Endothelial cell of umbilical vein (primary cell): ENCODE data around the gene ANO6. TPM values are rescaled to one million over a fixed set of nuclear protein-coding genes. Genes with fewer than 3 reads are reported as not detected.
A peak's percentile ranks its signal among the peaks of the same experiment; 100 is the strongest.

ENCODE experiments used
- BruUV-seq: library from RNA; stranded (reverse); fragments of 400-500 nt; replicated peaks from 2 replicates; lab custom pipeline; 2021; lab: Mats Ljungman, UMichigan
- CTCF ChIA-PET: fragments of 300-600, 350-600 bp; sonication (Branson Sonifier 250); formaldehyde crosslinking; loops from one replicate; lab custom pipeline; 2021; ENCODE audit warnings: antibody characterized with exemption, inconsistent platforms; lab: Charles Lee
- POLR2A ChIA-PET: fragments of 300-600, 350-600 bp; sonication (Branson Sonifier 250); formaldehyde crosslinking; loops from one replicate; lab custom pipeline; 2021; ENCODE audit warnings: antibody characterized with exemption, inconsistent platforms; lab: Charles Lee
- DNase-seq: peaks from one replicate; pipeline ENCODE4 v3.0.0-alpha.2; 2011; ENCODE audit warnings: low read depth, low spot score
- FAIRE-seq: peaks from 2 replicates; lab custom pipeline; 2011; peaks lifted over from hg19 to GRCh38; lab: Jason Lieb, UNC
- H2AFZ ChIP-seq: 2 replicates; pipeline ENCODE4 v1.6.0; 2012; ENCODE audit warnings: low read depth, low read length, control low read depth, inconsistent platforms
- H3K27ac ChIP-seq: 2 replicates; pipeline ENCODE4 v1.5.1; 2011; ENCODE audit warnings: low read depth, mild to moderate bottlenecking, control low read depth, low read length, moderate library complexity; ENCODE audit not compliant: insufficient read depth
- H3K27me3 ChIP-seq, 2 experiments: 2 replicates each; pipeline versions ENCODE4 v1.6.0 to v1.6.1; 2011; ENCODE audit warnings: low read length in 2 of 2, mixed read lengths in 1 of 2; ENCODE audit not compliant: control insufficient read depth in 2 of 2, insufficient read depth in 2 of 2
- H3K36me3 ChIP-seq, 2 experiments: 2 replicates in 1 of 2; 3 replicates in 1 of 2; pipeline ENCODE4 v1.5.1; 2011; ENCODE audit warnings: low read length in 2 of 2, mild to moderate bottlenecking in 1 of 2, moderate library complexity in 1 of 2; ENCODE audit not compliant: control insufficient read depth in 2 of 2, insufficient read depth in 2 of 2; ENCODE audit errors: extremely low read depth in 1 of 2
- H3K4me1 ChIP-seq: 3 replicates; pipeline ENCODE4 v1.5.1; 2011; ENCODE audit warnings: mild to moderate bottlenecking, low read length; ENCODE audit not compliant: control insufficient read depth, insufficient read depth; ENCODE audit errors: extremely low read depth
- H3K4me2 ChIP-seq: 2 replicates; pipeline ENCODE4 v1.6.1; 2011; ENCODE audit warnings: low read length, control low read depth, mixed read lengths; ENCODE audit not compliant: insufficient read depth
- H3K4me3 ChIP-seq, 3 experiments: fragments of 200-600 bp in 1 of 3; sonication (generic), shearing (Covaris generic) in 1 of 3; replicated peaks in 1 of 3; 2 replicates each; pipeline ENCODE4 v1.5.1; 2011 to 2016; ENCODE audit warnings: control low read depth in 3 of 3, low read length in 3 of 3, mild to moderate bottlenecking in 2 of 3, inconsistent platforms in 1 of 3, low read depth in 1 of 3, moderate library complexity in 1 of 3; ENCODE audit not compliant: insufficient read depth in 1 of 3
- H3K79me2 ChIP-seq: 2 replicates; pipeline ENCODE4 v1.6.0; 2012; ENCODE audit warnings: low read length, inconsistent platforms; ENCODE audit not compliant: control insufficient read depth, insufficient read depth
- H3K9ac ChIP-seq: replicated peaks from 2 replicates; pipeline ENCODE3; 2011; ENCODE audit warnings: low read length, control low read depth; ENCODE audit not compliant: insufficient read depth; ENCODE audit errors: extremely low read depth
- H3K9me1 ChIP-seq: replicated peaks from 3 replicates; pipeline ENCODE4 v1.6.0; 2011; ENCODE audit warnings: mild to moderate bottlenecking, low read length; ENCODE audit not compliant: control insufficient read depth, insufficient read depth; ENCODE audit errors: extremely low read depth
- H3K9me3 ChIP-seq: replicated peaks from 2 replicates; pipeline ENCODE4 v1.5.1; 2012; ENCODE audit warnings: low read length, inconsistent platforms; ENCODE audit not compliant: control insufficient read depth, insufficient read depth
- H4K20me1 ChIP-seq: replicated peaks from 2 replicates; pipeline ENCODE3; 2011; ENCODE audit warnings: mild to moderate bottlenecking, low read length; ENCODE audit not compliant: control insufficient read depth, insufficient read depth; ENCODE audit errors: extremely low read depth
- EZH2 ChIP-seq: IDR thresholded peaks from 2 replicates; pipeline ENCODE4 v1.6.1; 2012; ENCODE audit warnings: borderline replicate concordance, low read depth, mild to moderate bottlenecking, moderate library complexity, low read length, inconsistent platforms; ENCODE audit not compliant: severe bottlenecking
- FOS ChIP-seq: IDR thresholded peaks from 2 replicates; pipeline ENCODE4 v1.6.1; 2011; ENCODE audit warnings: mild to moderate bottlenecking, low read length, moderate library complexity, borderline replicate concordance; ENCODE audit not compliant: insufficient read depth
- GATA2 ChIP-seq: IDR thresholded peaks from 2 replicates; pipeline ENCODE4 v1.7.0; 2011; ENCODE audit warnings: low read depth, mild to moderate bottlenecking, moderate library complexity, mixed read lengths, low read length; ENCODE audit not compliant: insufficient read length, insufficient read depth
- JUN ChIP-seq: IDR thresholded peaks from 2 replicates; pipeline ENCODE4 v1.6.1; 2011; ENCODE audit warnings: borderline replicate concordance, low read depth; ENCODE audit not compliant: insufficient read length, insufficient read depth
- MYC ChIP-seq: IDR thresholded peaks from one replicate; pipeline ENCODE4 v1.6.1; 2011; ENCODE audit warnings: mild to moderate bottlenecking, low read depth, low read length
- POLR2A ChIP-seq: IDR thresholded peaks from 2 replicates; pipeline ENCODE4 v1.6.1; 2012; ENCODE audit warnings: low read depth, mild to moderate bottlenecking, control low read depth, low read length
- POLR2AphosphoS5 ChIP-seq: IDR thresholded peaks from 2 replicates; pipeline ENCODE4 v1.6.1; 2012; ENCODE audit warnings: low read depth, mild to moderate bottlenecking, control low read depth, low read length, moderate library complexity; ENCODE audit not compliant: insufficient read depth
- dilution Hi-C: fragments of 300-500 bp; cut with MboI; formaldehyde crosslinking; loops from one replicate; pipeline ENCODE4 v1.15.0; 2019; ENCODE audit warnings: low sequenced_read_pairs; ENCODE audit not compliant: extremely low pct_ligation_motif_present
- intact Hi-C: fragments of 100-400 bp; cut with micrococcal nuclease; formaldehyde crosslinking; loops from one replicate; pipeline ENCODE4 v1.10.0; 2022
- polyA plus RNA-seq, 4 experiments: library from polyadenylated mRNA; depleted of rRNA in 3 of 4; stranded (reverse) in 3 of 4; unstranded in 1 of 4; fragments of >200 nt; gene quantifications; 2 replicates each; pipeline versions ENCODE4 v1.2.1 to v1.2.3, GENCODE V29; 2011 to 2012; ENCODE audit warnings: missing spikeins in 1 of 4
- total RNA-seq: library from RNA; stranded (reverse); gene quantifications from 2 replicates; pipeline ENCODE4 v1.2.3, GENCODE V29; 2021
- TF ChIP-seq, protein P1 (sequence below), 2 donors: IDR thresholded peaks; 1 replicate in 1 of 2; 2 replicates in 1 of 2; pipeline ENCODE4 v1.5.1; 2011; ENCODE audit warnings: low read length in 2 of 2, mild to moderate bottlenecking in 2 of 2, moderate library complexity in 2 of 2, control low read depth in 1 of 2, inconsistent platforms in 1 of 2, low read depth in 1 of 2; ENCODE audit not compliant: insufficient read depth in 1 of 2; ENCODE audit errors: extremely low read depth in 1 of 2
- TF ChIP-seq, protein P2 (sequence below): IDR thresholded peaks from 2 replicates; pipeline ENCODE4 v1.6.1; 2011; ENCODE audit not compliant: insufficient read depth, insufficient read length

Gene ANO6
- total and polyA plus RNA-seq, 2 donors (not counting 3 experiments of a cell fraction or from before 2014, with no cell fraction given), result 21.3 to 67.6 TPM

DNA sequence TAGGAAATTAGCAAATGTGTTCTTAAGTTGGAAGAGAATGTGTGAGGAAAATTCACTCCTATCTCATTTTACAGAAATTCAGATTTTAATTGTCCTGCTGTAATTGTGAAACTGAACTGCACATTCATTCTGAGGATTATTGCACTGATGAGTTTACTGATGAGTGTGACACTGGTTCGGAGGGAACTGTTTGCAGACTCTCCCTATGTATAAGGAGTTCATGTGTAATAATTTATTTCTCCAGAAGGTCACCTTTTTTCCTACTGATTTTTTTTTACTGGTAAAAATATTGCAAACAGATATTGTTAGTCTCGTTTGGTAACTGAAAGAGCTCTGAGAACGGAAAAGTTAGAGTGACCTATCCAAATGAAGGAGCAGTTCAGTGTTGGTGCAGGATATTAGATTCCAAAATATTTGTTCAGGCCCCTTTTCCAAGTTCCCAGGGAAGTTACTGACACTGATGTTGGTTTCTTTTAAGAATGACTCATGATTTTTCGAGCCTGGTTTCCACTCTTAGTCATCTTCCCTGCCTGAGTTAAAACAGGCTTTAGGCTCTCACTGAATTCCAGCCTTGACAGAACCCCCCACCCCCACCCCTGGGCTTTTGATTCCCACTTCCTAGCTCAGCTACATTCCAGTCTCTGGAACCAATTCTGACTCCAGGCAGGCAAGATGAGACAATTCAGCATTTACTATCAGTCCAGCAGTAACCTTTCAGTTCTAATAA lies 18.4 kb downstream of the ANO6 start:
- no peaks in the 10 kb centered on the region for H3K27me3 ChIP-seq
- TF ChIP-seq GATA2 (no peak), JUN (peak; percentile 98), MYC (no peak), POLR2A (peak; percentile 34), EZH2 (no peak), FOS (peak; percentile 97), POLR2AphosphoS5 (peak; percentile 81)
- TF ChIP-seq, protein P1, sequence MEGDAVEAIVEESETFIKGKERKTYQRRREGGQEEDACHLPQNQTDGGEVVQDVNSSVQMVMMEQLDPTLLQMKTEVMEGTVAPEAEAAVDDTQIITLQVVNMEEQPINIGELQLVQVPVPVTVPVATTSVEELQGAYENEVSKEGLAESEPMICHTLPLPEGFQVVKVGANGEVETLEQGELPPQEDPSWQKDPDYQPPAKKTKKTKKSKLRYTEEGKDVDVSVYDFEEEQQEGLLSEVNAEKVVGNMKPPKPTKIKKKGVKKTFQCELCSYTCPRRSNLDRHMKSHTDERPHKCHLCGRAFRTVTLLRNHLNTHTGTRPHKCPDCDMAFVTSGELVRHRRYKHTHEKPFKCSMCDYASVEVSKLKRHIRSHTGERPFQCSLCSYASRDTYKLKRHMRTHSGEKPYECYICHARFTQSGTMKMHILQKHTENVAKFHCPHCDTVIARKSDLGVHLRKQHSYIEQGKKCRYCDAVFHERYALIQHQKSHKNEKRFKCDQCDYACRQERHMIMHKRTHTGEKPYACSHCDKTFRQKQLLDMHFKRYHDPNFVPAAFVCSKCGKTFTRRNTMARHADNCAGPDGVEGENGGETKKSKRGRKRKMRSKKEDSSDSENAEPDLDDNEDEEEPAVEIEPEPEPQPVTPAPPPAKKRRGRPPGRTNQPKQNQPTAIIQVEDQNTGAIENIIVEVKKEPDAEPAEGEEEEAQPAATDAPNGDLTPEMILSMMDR (IDR thresholded peaks at IDR 0.05; ENCODE audit: extremely low read depth in 1 of 2, insufficient read depth in 1 of 2, low read depth in 1 of 2, low read length in 2 of 2), result no peak
- TF ChIP-seq, protein P2, sequence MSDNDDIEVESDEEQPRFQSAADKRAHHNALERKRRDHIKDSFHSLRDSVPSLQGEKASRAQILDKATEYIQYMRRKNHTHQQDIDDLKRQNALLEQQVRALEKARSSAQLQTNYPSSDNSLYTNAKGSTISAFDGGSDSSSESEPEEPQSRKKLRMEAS, result no peak
- no peaks in the 10 kb centered on the region for H4K20me1 ChIP-seq
- H3K79me2 ChIP-seq, result peaks cover 37% of the 10 kb centered on the region
- H3K27ac ChIP-seq, result peak overlapping the region; percentile 100
- H3K4me2 ChIP-seq, result peak overlapping the region; percentile 43
- TSS peak; percentile 41 for BruUV-seq
- DNase-seq (peak; percentile 98), FAIRE-seq (peak; percentile 90)
- POLR2A ChIA-PET, result interaction anchor here (0.6 to 1.1 kb wide), 3 partner anchors 19 to 40 kb away, joined by 3 to 6 read pairs (median 3); partner anchors contain the start of gene ANO6
- dilution Hi-C loops (no loop called here), intact Hi-C loops (loop anchor here (1.0 to 2.0 kb wide), 5 partner anchors 18 to 494 kb away; partner anchors contain the start of genes ANO6 and ARID2)
- peak overlapping the region in 1 of 3 experiments; percentile 20 for H3K4me3 ChIP-seq
- no peaks in the 10 kb centered on the region for H3K9me3 ChIP-seq
- H3K36me3 ChIP-seq, result no peaks in the 10 kb centered on the region
- H2AFZ ChIP-seq, result no peak overlapping the region
- peaks cover 52% of the 10 kb centered on the region for H3K4me1 ChIP-seq
- H3K9me1 ChIP-seq, result no peaks in the 10 kb centered on the region
- H3K9ac ChIP-seq, result peak overlapping the region; percentile 84
- CTCF ChIA-PET, result interaction anchor here (0.7 to 4.5 kb wide), 12 partner anchors 10 to 154 kb away, joined by 3 to 44 read pairs (median 4); partner anchors contain the start of gene ANO6
